Measurements from ENCODE around the gene FAM25A.
"Not testable (repeated sequence)": the region's sequence is repeated elsewhere in the genome, so short reads cannot be mapped to it uniquely, and the experiment has no call there.

Gene FAM25A

GRCh38 chr10:86992929-86993328 is 27.2 kb upstream of the FAM25A start:
- DNase-seq = no peak
- H3K36me3 ChIP-seq = no peaks in the 10 kb centered on the region
- no peaks in the 10 kb centered on the region for H3K27me3 ChIP-seq
- no peak overlapping the region for H3K4me3 ChIP-seq (ENCODE audit: low read depth, low read length)
- TF ChIP-seq CTCF (IDR thresholded peaks at IDR 0.05; ENCODE audit: low read depth, low read length) = no peak
- no peaks in the 10 kb centered on the region for H3K9me3 ChIP-seq
- no peaks in the 10 kb centered on the region for H3K4me1 ChIP-seq

- H3K4me3 ChIP-seq (ENCODE audit: low read depth, low read length); H3K9me3 ChIP-seq; DNase-seq; H3K27me3 ChIP-seq; H3K4me1 ChIP-seq; H3K36me3 ChIP-seq: not testable (repeated sequence)
Measured at GRCh38 chr10:86999802-87000403, 20.2 kb upstream of the FAM25A start.

GRCh38 chr10:87000491-87000890 is 19.6 kb upstream of the FAM25A start:
- Histone ChIP-seq H3K9me3 (no peaks in the 10 kb centered on the region), H3K4me1 (no peaks in the 10 kb centered on the region), H3K4me3 (ENCODE audit: low read depth, low read length) (no peak overlapping the region), H3K36me3 (no peaks in the 10 kb centered on the region), H3K27me3 (no peaks in the 10 kb centered on the region)
- TF ChIP-seq CTCF (IDR thresholded peaks at IDR 0.05; ENCODE audit: low read depth, low read length) = no peak
- DNase-seq = no peak

- not testable (repeated sequence) for H3K4me1 ChIP-seq; DNase-seq; H3K4me3 ChIP-seq (ENCODE audit: low read depth, low read length); H3K36me3 ChIP-seq; H3K27me3 ChIP-seq; H3K9me3 ChIP-seq
Measured at GRCh38 chr10:87007124-87007523, 13.0 kb upstream of the FAM25A start.

- DNase-seq; H3K36me3 ChIP-seq; H3K9me3 ChIP-seq; H3K27me3 ChIP-seq; H3K4me3 ChIP-seq (ENCODE audit: low read depth, low read length); H3K4me1 ChIP-seq: not testable (repeated sequence)
Measured at GRCh38 chr10:87007674-87008073, 12.4 kb upstream of the FAM25A start.

GRCh38 chr10:87008303-87008702 is 11.8 kb upstream of the FAM25A start:
- H3K9me3 ChIP-seq; H3K36me3 ChIP-seq; H3K4me1 ChIP-seq; H3K4me3 ChIP-seq (ENCODE audit: low read depth, low read length); H3K27me3 ChIP-seq; DNase-seq: not testable (repeated sequence)

- not testable (repeated sequence) for DNase-seq; H3K4me3 ChIP-seq (ENCODE audit: low read depth, low read length); H3K9me3 ChIP-seq; H3K27me3 ChIP-seq; H3K36me3 ChIP-seq; H3K4me1 ChIP-seq
Measured at GRCh38 chr10:87009134-87009696, 10.9 kb upstream of the FAM25A start.

- DNase-seq; H3K4me1 ChIP-seq; H3K9me3 ChIP-seq; H3K27me3 ChIP-seq; H3K36me3 ChIP-seq; H3K4me3 ChIP-seq (ENCODE audit: low read depth, low read length): not testable (repeated sequence)
Measured at GRCh38 chr10:87013528-87013927, 6.6 kb upstream of the FAM25A start.

GRCh38 chr10:87014986-87015716 is 4.9 kb upstream of the FAM25A start:
- H3K9me3 ChIP-seq; DNase-seq; H3K4me3 ChIP-seq (ENCODE audit: low read depth, low read length); H3K27me3 ChIP-seq; H3K36me3 ChIP-seq; H3K4me1 ChIP-seq: not testable (repeated sequence)

- H3K4me3 ChIP-seq (ENCODE audit: low read depth, low read length); H3K9me3 ChIP-seq; H3K36me3 ChIP-seq; H3K4me1 ChIP-seq; H3K27me3 ChIP-seq: not testable (repeated sequence)
- DNase-seq = peak; percentile 85
Measured at GRCh38 chr10:87018127-87018526, 2.0 kb upstream of the FAM25A start.

GRCh38 chr10:87019066-87019465 is 1.0 kb upstream of the FAM25A start:
- H3K36me3 ChIP-seq; H3K9me3 ChIP-seq; H3K4me1 ChIP-seq; DNase-seq; H3K27me3 ChIP-seq; H3K4me3 ChIP-seq (ENCODE audit: low read depth, low read length): not testable (repeated sequence)

- H3K4me1 ChIP-seq; H3K36me3 ChIP-seq; H3K9me3 ChIP-seq; H3K27me3 ChIP-seq; DNase-seq; H3K4me3 ChIP-seq (ENCODE audit: low read depth, low read length): not testable (repeated sequence)
Measured at GRCh38 chr10:87019504-87019903, 590 bp upstream of the FAM25A start.

GRCh38 chr10:87025285-87025958 is 5.3 kb downstream of the FAM25A start:
- not testable (repeated sequence) for H3K36me3 ChIP-seq; DNase-seq; H3K27me3 ChIP-seq; H3K4me1 ChIP-seq; H3K4me3 ChIP-seq (ENCODE audit: low read depth, low read length); H3K9me3 ChIP-seq

All from BE2C (cell line).